Karpas-422 (cell line): ENCODE data around the gene PCDHA1. TPM values are rescaled to one million over a fixed set of nuclear protein-coding genes. Genes with fewer than 3 reads are reported as not detected.

Experiments
- DNase-seq: peaks from one replicate; pipeline ENCODE4 v3.0.0-alpha.2; 2015
- H2AFZ ChIP-seq: fragments of 200-600 bp; sonication (generic); 2 replicates; pipeline ENCODE4 v1.6.1; 2014; ENCODE audit warnings: antibody characterized with exemption, low read length, mixed read lengths
- H3K27ac ChIP-seq: fragments of 200-600 bp; sonication (generic); 2 replicates; pipeline ENCODE4 v1.5.1; 2014; ENCODE audit warnings: mild to moderate bottlenecking, low read length, moderate library complexity
- H3K27me3 ChIP-seq: fragments of 200-600 bp; sonication (generic); 2 replicates; pipeline ENCODE4 v1.6.1; 2014; ENCODE audit warnings: low read length, mixed read lengths
- H3K36me3 ChIP-seq: fragments of 200-600 bp; sonication (generic); 2 replicates; pipeline ENCODE4 v1.6.1; 2014; ENCODE audit warnings: low read length, mixed read lengths; ENCODE audit not compliant: insufficient read depth
- H3K4me1 ChIP-seq: fragments of 200-600 bp; sonication (generic); 2 replicates; pipeline ENCODE4 v1.6.1; 2014; ENCODE audit warnings: mild to moderate bottlenecking, low read length, mixed read lengths
- H3K4me2 ChIP-seq: fragments of 200-600 bp; sonication (generic); 2 replicates; pipeline ENCODE4 v1.6.1; 2014; ENCODE audit warnings: low read length, low read depth, mild to moderate bottlenecking; ENCODE audit not compliant: poor library complexity, severe bottlenecking
- H3K4me3 ChIP-seq: fragments of 200-600 bp; sonication (generic); 2 replicates; pipeline ENCODE4 v1.5.1; 2014; ENCODE audit warnings: mild to moderate bottlenecking, antibody characterized with exemption, low read length, mixed read lengths
- H3K79me2 ChIP-seq: fragments of 200-600 bp; sonication (generic); 2 replicates; pipeline ENCODE4 v1.6.1; 2014; ENCODE audit warnings: mild to moderate bottlenecking, low read length, mixed read lengths
- H3K9ac ChIP-seq: fragments of 200-600 bp; sonication (generic); 2 replicates; pipeline ENCODE4 v1.6.0; 2014; ENCODE audit warnings: low read length
- H3K9me2 ChIP-seq: fragments of 200-600 bp; sonication (generic), shearing (Covaris generic); replicated peaks from 2 replicates; pipeline ENCODE4 v1.6.0; 2014; ENCODE audit warnings: mild to moderate bottlenecking, low read length, moderate library complexity; ENCODE audit not compliant: insufficient read depth
- H3K9me3 ChIP-seq: fragments of 300-700, 200-600 bp; sonication (generic); 2 replicates; pipeline ENCODE4 v1.6.1; 2014; ENCODE audit warnings: low read length, mixed read lengths
- H4K20me1 ChIP-seq: fragments of 200-600 bp; sonication (generic); 2 replicates; pipeline ENCODE4 v1.6.1; 2014; ENCODE audit warnings: mild to moderate bottlenecking, antibody characterized with exemption, low read length, low read depth; ENCODE audit not compliant: insufficient read depth
- total RNA-seq: library from RNA; depleted of rRNA; stranded (reverse); fragments of >200 nt; shearing (Covaris generic); gene quantifications from 2 replicates; pipeline ENCODE4 v1.2.3, GENCODE V29; 2014; ENCODE audit warnings: low replicate concordance

PCDHA1 gene
- total RNA-seq, 1 experiment from 2014 or later, result not detected

- no peak overlapping the region for H3K4me2 ChIP-seq
These were observed 91.3 kb downstream of the PCDHA1 start for GRCh38 chr5:140877262-140877581.

GRCh38 chr5:140881889-140882590 lies 96.1 kb downstream of the PCDHA1 start, which contains the start of gene PCDHA13:
PCDHA13 (plus strand) TSS chr5:140882124; CDS start chr5:140882269, 145 bp downstream.
- DNase-seq, result no peak
- Histone ChIP-seq H3K4me2 (no peak within 1 kb of the TSS), H3K9me3 (no peaks in the 10 kb centered on the region), H3K4me1 (no peaks in the 10 kb centered on the region), H3K79me2 (no peaks in the 10 kb centered on the region), H3K9ac (no peak within 1 kb of the TSS), H3K27me3 (no peaks in the 10 kb centered on the region), H2AFZ (no peak within 1 kb of the TSS), H3K9me2 (no peaks in the 10 kb centered on the region), H3K27ac (no peak within 1 kb of the TSS), H3K4me3 (no peak within 1 kb of the TSS), H4K20me1 (no peaks in the 10 kb centered on the region), H3K36me3 (no peaks in the 10 kb centered on the region)

More at GRCh38 chr5:140877262-140877581, 91.3 kb downstream of the PCDHA1 start:
- Histone ChIP-seq H3K27ac (no peak overlapping the region), H3K4me1 (no peaks in the 10 kb centered on the region), H2AFZ (no peak overlapping the region), H3K9me2 (0 out of 2 replicates have a peak, but pooled peaks cover 3% of the 10 kb centered on the region), H3K79me2 (no peaks in the 10 kb centered on the region), H3K9me3 (no peaks in the 10 kb centered on the region), H3K27me3 (no peaks in the 10 kb centered on the region), H3K36me3 (no peaks in the 10 kb centered on the region), H4K20me1 (no peaks in the 10 kb centered on the region), H3K9ac (no peak overlapping the region), H3K4me3 (no peak overlapping the region)
- DNase-seq, result no peak

- Histone ChIP-seq H3K4me1 (no peaks in the 10 kb centered on the region), H3K9me3 (no peaks in the 10 kb centered on the region), H3K79me2 (no peaks in the 10 kb centered on the region), H4K20me1 (no peaks in the 10 kb centered on the region), H3K9me2 (no peaks in the 10 kb centered on the region), H2AFZ (no peak overlapping the region), H3K4me3 (no peak overlapping the region), H3K9ac (no peak overlapping the region), H3K36me3 (no peaks in the 10 kb centered on the region), H3K27ac (no peak overlapping the region), H3K27me3 (no peaks in the 10 kb centered on the region), H3K4me2 (no peak overlapping the region)
- DNase-seq, result no peak
These were observed 96.6 kb downstream of the PCDHA1 start for GRCh38 chr5:140882591-140882899.

GRCh38 chr5:140883373-140883772 lies 97.4 kb downstream of the PCDHA1 start:
- no peak overlapping the region for H3K9ac ChIP-seq
- no peaks in the 10 kb centered on the region for H3K79me2 ChIP-seq
- no peaks in the 10 kb centered on the region for H3K36me3 ChIP-seq
- H2AFZ ChIP-seq, result no peak overlapping the region
- no peak overlapping the region for H3K4me2 ChIP-seq
- no peaks in the 10 kb centered on the region for H3K9me3 ChIP-seq
- H4K20me1 ChIP-seq, result no peaks in the 10 kb centered on the region
- H3K27me3 ChIP-seq, result no peaks in the 10 kb centered on the region
- no peak overlapping the region for H3K4me3 ChIP-seq
- DNase-seq, result no peak
- no peak overlapping the region for H3K27ac ChIP-seq
- no peaks in the 10 kb centered on the region for H3K9me2 ChIP-seq
- no peaks in the 10 kb centered on the region for H3K4me1 ChIP-seq

GRCh38 chr5:140883927-140884697 lies 98.2 kb downstream of the PCDHA1 start:
- H2AFZ ChIP-seq, result no peak overlapping the region
- no peaks in the 10 kb centered on the region for H3K79me2 ChIP-seq

GRCh38 chr5:140916325-140916724 lies 130.4 kb downstream of the PCDHA1 start:
- no peak for DNase-seq
- Histone ChIP-seq H3K9ac (no peak overlapping the region), H3K27me3 (no peaks in the 10 kb centered on the region), H3K9me3 (no peaks in the 10 kb centered on the region), H3K36me3 (no peaks in the 10 kb centered on the region), H4K20me1 (no peaks in the 10 kb centered on the region), H3K4me3 (no peak overlapping the region), H3K9me2 (0 out of 2 replicates have a peak, but pooled peaks cover 3% of the 10 kb centered on the region), H3K4me2 (no peak overlapping the region), H2AFZ (no peak overlapping the region), H3K4me1 (no peaks in the 10 kb centered on the region), H3K27ac (no peak overlapping the region), H3K79me2 (no peaks in the 10 kb centered on the region)

More at GRCh38 chr5:140883927-140884697, 98.2 kb downstream of the PCDHA1 start:
- Histone ChIP-seq H3K9ac (no peak overlapping the region), H3K4me2 (no peak overlapping the region), H3K36me3 (no peaks in the 10 kb centered on the region), H3K9me3 (no peaks in the 10 kb centered on the region), H3K27me3 (no peaks in the 10 kb centered on the region), H3K9me2 (no peaks in the 10 kb centered on the region), H3K4me3 (no peak overlapping the region), H4K20me1 (no peaks in the 10 kb centered on the region), H3K27ac (no peak overlapping the region), H3K4me1 (no peaks in the 10 kb centered on the region)
- DNase-seq, result no peak

- no peaks in the 10 kb centered on the region for H3K79me2 ChIP-seq
- DNase-seq, result no peak
These were observed 137.7 kb downstream of the PCDHA1 start for GRCh38 chr5:140923601-140924000.

GRCh38 chr5:140925806-140926442 lies 140.0 kb downstream of the PCDHA1 start, which contains the start of gene PCDHAC1:
PCDHAC1 (plus strand) TSS chr5:140926299; CDS start chr5:140926893, 594 bp downstream.
- H3K9ac ChIP-seq, result no peak within 1 kb of the TSS
- DNase-seq, result no peak
- H3K79me2 ChIP-seq, result no peaks in the 10 kb centered on the region
- H3K4me3 ChIP-seq, result no peak within 1 kb of the TSS
- H3K36me3 ChIP-seq, result no peaks in the 10 kb centered on the region
- H3K27ac ChIP-seq, result no peak within 1 kb of the TSS
- H2AFZ ChIP-seq, result no peak within 1 kb of the TSS
- H3K9me2 ChIP-seq, result no peaks in the 10 kb centered on the region
- H3K9me3 ChIP-seq, result no peaks in the 10 kb centered on the region
- no peaks in the 10 kb centered on the region for H3K4me1 ChIP-seq
- no peaks in the 10 kb centered on the region for H4K20me1 ChIP-seq
- no peak within 1 kb of the TSS for H3K4me2 ChIP-seq
- H3K27me3 ChIP-seq, result no peaks in the 10 kb centered on the region

More at GRCh38 chr5:140923601-140924000, 137.7 kb downstream of the PCDHA1 start:
- no peak overlapping the region for H3K4me3 ChIP-seq
- no peak overlapping the region for H3K9ac ChIP-seq
- no peaks in the 10 kb centered on the region for H3K27me3 ChIP-seq
- H3K27ac ChIP-seq, result no peak overlapping the region
- no peak overlapping the region for H3K4me2 ChIP-seq
- no peaks in the 10 kb centered on the region for H3K9me2 ChIP-seq
- H4K20me1 ChIP-seq, result no peaks in the 10 kb centered on the region
- H3K36me3 ChIP-seq, result no peaks in the 10 kb centered on the region
- H3K9me3 ChIP-seq, result no peaks in the 10 kb centered on the region
- H3K4me1 ChIP-seq, result no peaks in the 10 kb centered on the region
- H2AFZ ChIP-seq, result no peak overlapping the region
